Stomach (tissue), 9 donors: ENCODE results near the gene INIP. TPM values are rescaled to one million over a fixed set of nuclear protein-coding genes. Genes with fewer than 3 reads are reported as not detected.

Experiments used
- DNase-seq, 2 donors: peaks; one replicate each; pipeline versions ENCODE4 v3.0.0 to v3.0.0-alpha.2; 2013 to 2019
- H3K27ac ChIP-seq, 5 donors: fragments of 200-600 bp in 4 of 5; sonication (generic) in 4 of 5; one replicate each; pipeline ENCODE4 v1.5.1; 2013 to 2019; ENCODE audit warnings: mild to moderate bottlenecking in 1 of 5, moderate library complexity in 1 of 5
- H3K27me3 ChIP-seq, 3 donors: fragments of 200-600 bp; sonication (generic); one replicate each; pipeline ENCODE4 v1.5.1; 2017 to 2019; ENCODE audit warnings: mixed run types in 1 of 3
- H3K36me3 ChIP-seq, 4 donors: fragments of 200-600 bp; sonication (generic); 1 replicate in 3 of 4; 2 replicates in 1 of 4; pipeline ENCODE4 v1.5.1; 2016 to 2019
- H3K4me1 ChIP-seq, 4 donors: fragments of 200-600 bp; sonication (generic); one replicate each; pipeline ENCODE4 v1.5.1; 2016 to 2019
- H3K4me3 ChIP-seq, 4 donors: fragments of 200-600 bp; sonication (generic) in 3 of 4; one replicate each; pipeline ENCODE4 v1.5.1; 2016 to 2019; ENCODE audit warnings: mild to moderate bottlenecking in 1 of 4
- H3K9me3 ChIP-seq, 4 donors: fragments of 200-600 bp; sonication (generic); one replicate each; pipeline ENCODE4 v1.5.1; 2016 to 2019
- EP300 ChIP-seq: sonication (generic); formaldehyde crosslinking; IDR thresholded peaks from one replicate; pipeline ENCODE4 v1.6.1; 2017; ENCODE audit warnings: antibody characterized with exemption
- POLR2A ChIP-seq, 4 donors: fragments of 450-650 bp; IDR thresholded peaks; one replicate each; pipeline ENCODE4 v1.6.1; 2016; ENCODE audit warnings: antibody characterized with exemption in 4 of 4, control low read depth in 2 of 4, mild to moderate bottlenecking in 1 of 4, moderate library complexity in 1 of 4
- POLR2AphosphoS5 ChIP-seq, 3 donors: sonication (generic); formaldehyde crosslinking; IDR thresholded peaks; one replicate each; pipeline ENCODE4 v1.6.1; 2016; ENCODE audit warnings: antibody characterized with exemption in 3 of 3
- WGBS, 5 donors: extraction: QIAGEN DNeasy Blood & Tissue Kit in 3 of 5; methylation state at CpG; one replicate each; pipeline versions ENCODE4 v1.1.5 to v1.1.7; 2013 to 2018; 5-methylcytosine and 5-hydroxymethylcytosine counted together
- intact Hi-C: fragments of 100-400 bp; cut with DNase I; formaldehyde crosslinking; loops from one replicate; pipeline ENCODE4 v1.15.1; 2023; ENCODE audit warnings: low total_unique reads
- polyA plus RNA-seq, 3 donors: library from polyadenylated mRNA; stranded (reverse); fragments of 200-250 nt; gene quantifications; one replicate each; pipeline ENCODE4 v1.2.3, GENCODE V29; 2013
- total RNA-seq, 5 donors: library from RNA; depleted of rRNA; stranded (reverse); fragments of >200 nt; gene quantifications; one replicate each; pipeline versions ENCODE4 v1.1.0 to v1.2.3, GENCODE V29; 2014 to 2016
- TF ChIP-seq, protein P1 (sequence below), 7 experiments: fragments of 450-650 bp in 4 of 7; fragments of 200-600 bp in 3 of 7; sonication (generic) in 3 of 7; IDR thresholded peaks; one replicate each; pipeline ENCODE4 v1.5.1; 2016 to 2019; ENCODE audit warnings: antibody characterized with exemption in 7 of 7, control low read depth in 2 of 7, mild to moderate bottlenecking in 1 of 7
- donor health status: healthy with polysubstance abuse.
- donor health status: Bipolar disorder and iron deficiency.
- donor health status: healthy.

INIP gene
- total and polyA plus RNA-seq, 8 donors = 4.6 to 20.2 (median 12.5) TPM; not detected in 1

DNA sequence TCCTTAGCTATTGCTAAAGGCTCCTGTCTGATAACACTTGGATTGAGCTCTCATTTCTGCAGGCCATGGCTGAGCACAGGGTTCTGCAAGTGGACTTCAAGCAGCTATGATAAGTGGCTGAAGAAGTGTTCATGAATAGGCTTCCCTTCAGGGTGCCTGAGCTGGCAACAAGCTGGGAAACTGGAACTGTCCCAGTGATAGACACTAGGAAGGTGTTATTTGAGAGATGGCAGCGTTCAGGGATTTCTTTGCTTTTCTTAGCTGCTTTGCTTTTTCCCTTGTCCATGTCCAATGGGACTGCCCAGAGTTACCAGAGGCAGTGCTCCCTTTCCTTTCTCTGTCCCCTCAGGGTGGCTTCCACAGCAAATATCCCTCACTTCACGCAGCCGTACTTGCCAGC lies 75.8 kb downstream of the INIP start:
- no peak overlapping the region for H3K4me3 ChIP-seq
- peaks cover 0 to 14% (median 7%) of the 10 kb centered on the region in 4 donors for H3K9me3 ChIP-seq
- DNase-seq = no peak
- intact Hi-C loops = no loop called here
- TF ChIP-seq, protein P1, sequence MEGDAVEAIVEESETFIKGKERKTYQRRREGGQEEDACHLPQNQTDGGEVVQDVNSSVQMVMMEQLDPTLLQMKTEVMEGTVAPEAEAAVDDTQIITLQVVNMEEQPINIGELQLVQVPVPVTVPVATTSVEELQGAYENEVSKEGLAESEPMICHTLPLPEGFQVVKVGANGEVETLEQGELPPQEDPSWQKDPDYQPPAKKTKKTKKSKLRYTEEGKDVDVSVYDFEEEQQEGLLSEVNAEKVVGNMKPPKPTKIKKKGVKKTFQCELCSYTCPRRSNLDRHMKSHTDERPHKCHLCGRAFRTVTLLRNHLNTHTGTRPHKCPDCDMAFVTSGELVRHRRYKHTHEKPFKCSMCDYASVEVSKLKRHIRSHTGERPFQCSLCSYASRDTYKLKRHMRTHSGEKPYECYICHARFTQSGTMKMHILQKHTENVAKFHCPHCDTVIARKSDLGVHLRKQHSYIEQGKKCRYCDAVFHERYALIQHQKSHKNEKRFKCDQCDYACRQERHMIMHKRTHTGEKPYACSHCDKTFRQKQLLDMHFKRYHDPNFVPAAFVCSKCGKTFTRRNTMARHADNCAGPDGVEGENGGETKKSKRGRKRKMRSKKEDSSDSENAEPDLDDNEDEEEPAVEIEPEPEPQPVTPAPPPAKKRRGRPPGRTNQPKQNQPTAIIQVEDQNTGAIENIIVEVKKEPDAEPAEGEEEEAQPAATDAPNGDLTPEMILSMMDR (IDR thresholded peaks at IDR 0.05) = no peak
- TF ChIP-seq EP300 = no peak
- no peak for TF ChIP-seq POLR2AphosphoS5 (IDR thresholded peaks at IDR 0.05)
- TF ChIP-seq POLR2A (IDR thresholded peaks at IDR 0.05) = no peak
- H3K27ac ChIP-seq = no peak overlapping the region
- H3K4me1 ChIP-seq = no peaks in the 10 kb centered on the region
- H3K27me3 ChIP-seq = no peaks in the 10 kb centered on the region
- 89 to 99% (median 97%) methylated on average over 3 of the region's 3 CpGs for WGBS, 5 donors
- peaks cover 0 to 11% (median 9%) of the 10 kb centered on the region in 4 donors for H3K36me3 ChIP-seq

DNA sequence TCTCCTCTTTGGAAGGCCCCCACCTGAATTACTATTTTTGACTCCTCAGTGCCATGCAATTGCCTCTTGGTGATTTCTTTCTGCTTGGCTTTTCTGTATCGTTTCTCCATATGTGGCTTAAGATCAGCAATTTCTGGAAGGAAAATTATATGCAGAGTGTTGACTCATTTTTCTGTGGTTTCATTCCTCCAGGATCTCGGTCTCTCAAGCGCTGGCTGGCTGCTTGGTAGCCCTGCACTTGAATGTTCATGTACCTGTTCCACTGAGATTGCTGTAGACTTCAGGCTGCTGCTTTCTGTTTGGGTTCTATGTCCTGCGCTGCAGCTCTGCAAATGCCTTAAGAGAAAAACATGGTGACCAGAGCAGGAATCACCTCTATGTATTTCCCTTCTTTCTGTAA lies 77.6 kb downstream of the INIP start:
- Histone ChIP-seq H3K4me3 (no peak overlapping the region), H3K27ac (no peak overlapping the region), H3K27me3 (no peaks in the 10 kb centered on the region), H3K36me3 (peaks cover 0 to 4% (median 0%) of the 10 kb centered on the region in 4 donors), H3K9me3 (peaks cover 0 to 14% (median 7%) of the 10 kb centered on the region in 4 donors), H3K4me1 (no peaks in the 10 kb centered on the region)
- intact Hi-C loops = no loop called here
- DNase-seq = no peak
- WGBS, 5 donors = 92 to 97% (median 96%) methylated on average over 4 of the region's 4 CpGs
- no peak for TF ChIP-seq POLR2AphosphoS5 (IDR thresholded peaks at IDR 0.05)
- TF ChIP-seq, protein P1 (IDR thresholded peaks at IDR 0.05) = no peak
- TF ChIP-seq POLR2A (IDR thresholded peaks at IDR 0.05) = no peak
- no peak for TF ChIP-seq EP300

Other genes starting within 250 kb of the INIP start
- 10 to 100 TPM; 11.7 to 77.7 (median 19.4) TPM for gene KIAA1958, start 231.3 kb downstream of the INIP start, total RNA-seq
- gene KIAA1958, start 231.3 kb downstream of the INIP start, polyA plus RNA-seq = 1 to 10 TPM in 2 of 3 donors, under 1 TPM in 1; 0.60 to 2.8 (median 2.4) TPM
- gene SNX30, start 32.6 kb upstream of the INIP start, total RNA-seq = 10 to 100 TPM in 3 of 5 donors, 1 to 10 TPM in 2; 1.2 to 37.1 (median 16.3) TPM
- gene SNX30, start 32.6 kb upstream of the INIP start, polyA plus RNA-seq = 1 to 10 TPM; 1.5 to 4.0 (median 3.1) TPM
- not detected for gene SLC46A2, start 172.8 kb upstream of the INIP start, total RNA-seq
- gene SLC46A2, start 172.8 kb upstream of the INIP start, polyA plus RNA-seq = under 1 TPM in 1 of 3 donors, not detected in 2; 0.20 TPM